ENCODE data around the gene CDPF1. TPM values are rescaled to one million over a fixed set of nuclear protein-coding genes. Genes with fewer than 3 reads are reported as not detected.

CDPF1 gene
- total and polyA plus RNA-seq, 2 donors (not counting 3 experiments of a cell fraction or from before 2014, with no cell fraction given), result 9.7 to 9.9 TPM

GRCh38 chr22:46259374-46259773, 9.3 kb upstream of the CDPF1 start:
- Histone ChIP-seq H3K9me1 (replicated peaks; ENCODE audit: control insufficient read depth, extremely low read depth, insufficient read depth, low read length) (no peaks in the 10 kb centered on the region), H3K27me3 (ENCODE audit: control insufficient read depth in 2 of 2, insufficient read depth in 2 of 2, low read length in 2 of 2) (peaks cover 40 to 55% of the 10 kb centered on the region in 2 experiments), H3K79me2 (ENCODE audit: control insufficient read depth, insufficient read depth, low read length) (no peaks in the 10 kb centered on the region), H3K4me1 (ENCODE audit: control insufficient read depth, extremely low read depth, insufficient read depth, low read length) (no peaks in the 10 kb centered on the region), H3K4me3 (replicated peaks in 1 of 3; ENCODE audit: insufficient read depth in 1 of 3, low read depth in 1 of 3, low read length in 3 of 3) (no peak overlapping the region), H3K9me3 (replicated peaks; ENCODE audit: control insufficient read depth, insufficient read depth, low read length) (no peaks in the 10 kb centered on the region), H3K27ac (ENCODE audit: insufficient read depth, low read depth, low read length) (no peak overlapping the region), H2AFZ (ENCODE audit: low read depth, low read length) (no peak overlapping the region), H3K4me2 (ENCODE audit: insufficient read depth, low read length) (no peak overlapping the region), H3K9ac (replicated peaks; ENCODE audit: extremely low read depth, insufficient read depth, low read length) (no peak overlapping the region), H4K20me1 (replicated peaks; ENCODE audit: control insufficient read depth, extremely low read depth, insufficient read depth, low read length) (no peaks in the 10 kb centered on the region), H3K36me3 (ENCODE audit: control insufficient read depth in 2 of 2, extremely low read depth in 1 of 2, insufficient read depth in 2 of 2, low read length in 2 of 2) (no peaks in the 10 kb centered on the region)
- CTCF ChIA-PET, result no interaction called here
- BruUV-seq (replicated peaks), result no TSS peak
- TF ChIP-seq MYC (IDR thresholded peaks at IDR 0.05; ENCODE audit: low read depth, low read length) (no peak), MAX (IDR thresholded peaks at IDR 0.05; ENCODE audit: insufficient read depth, insufficient read length) (no peak), EZH2 (IDR thresholded peaks at IDR 0.05; ENCODE audit: borderline replicate concordance, low read depth, low read length, severe bottlenecking) (no peak), POLR2AphosphoS5 (IDR thresholded peaks at IDR 0.05; ENCODE audit: insufficient read depth, low read depth, low read length) (no peak), POLR2A (IDR thresholded peaks at IDR 0.05; ENCODE audit: low read depth, low read length) (no peak), CTCF (IDR thresholded peaks at IDR 0.05; ENCODE audit: extremely low read depth in 1 of 2, insufficient read depth in 1 of 2, low read depth in 1 of 2, low read length in 2 of 2) (no peak), JUN (IDR thresholded peaks at IDR 0.05; ENCODE audit: borderline replicate concordance, insufficient read depth, insufficient read length, low read depth) (no peak), GATA2 (IDR thresholded peaks at IDR 0.05; ENCODE audit: insufficient read depth, insufficient read length, low read depth, low read length) (no peak)
- dilution Hi-C loops (cut with MboI; ENCODE audit: extremely low pct_ligation_motif_present, low sequenced_read_pairs) (no loop called here), intact Hi-C loops (cut with micrococcal nuclease) (no loop called here)
- POLR2A ChIA-PET, result no interaction called here
- DNase-seq (ENCODE audit: low read depth, low spot score), result no peak
- no peak for FAIRE-seq

All from endothelial cell of umbilical vein (primary cell).